ENCODE data around the gene WDFY2. TPM values are rescaled to one million over a fixed set of nuclear protein-coding genes. Genes with fewer than 3 reads are reported as not detected.

WDFY2 gene
- total RNA-seq, 6 experiments from 2014 or later = 11.4 to 15.7 (median 13.4) TPM

GRCh38 chr13:51707461-51707860, 123.2 kb downstream of the WDFY2 start:
- Mint-ChIP-seq H3K27me3 (ENCODE audit: insufficient read depth) (no peaks in the 10 kb centered on the region), H3K4me3 (no peak overlapping the region)
- TF ChIP-seq CTCF (IDR thresholded peaks at IDR 0.05) = no peak

GRCh38 chr13:51713807-51714206, 129.5 kb downstream of the WDFY2 start:
- H3K36me3 Mint-ChIP-seq (ENCODE audit: low read depth) = peaks cover 46% of the 10 kb centered on the region
- H3K27ac Mint-ChIP-seq = peak overlapping the region; percentile 83
- no peak for TF ChIP-seq CTCF (IDR thresholded peaks at IDR 0.05)
- H3K4me1 Mint-ChIP-seq (ENCODE audit: low read depth) = peaks cover 62% of the 10 kb centered on the region
- no peak overlapping the region for H3K4me3 Mint-ChIP-seq
- no peaks in the 10 kb centered on the region for H3K27me3 Mint-ChIP-seq (ENCODE audit: insufficient read depth)
- no peak for DNase-seq
- H3K9me3 Mint-ChIP-seq = peaks cover 4% of the 10 kb centered on the region; the same call in 1 of the 2 replicates

More at GRCh38 chr13:51707461-51707860, 123.2 kb downstream of the WDFY2 start:
- peaks cover 55% of the 10 kb centered on the region for H3K36me3 Mint-ChIP-seq (ENCODE audit: low read depth)
- no peak for DNase-seq
- H3K27ac Mint-ChIP-seq = no peak overlapping the region
- H3K4me1 Mint-ChIP-seq (ENCODE audit: low read depth) = peaks cover 3% of the 10 kb centered on the region; the same call in 1 of the 2 replicates
- peaks cover 4% of the 10 kb centered on the region; the same call in 1 of the 2 replicates for H3K9me3 Mint-ChIP-seq

GRCh38 chr13:51714663-51715168, 130.5 kb downstream of the WDFY2 start:
- peak; percentile 87 for DNase-seq
- TF ChIP-seq CTCF (IDR thresholded peaks at IDR 0.05) = no peak
- Mint-ChIP-seq H3K9me3 (peaks cover 4% of the 10 kb centered on the region; the same call in 1 of the 2 replicates), H3K36me3 (ENCODE audit: low read depth) (peaks cover 46% of the 10 kb centered on the region), H3K4me1 (ENCODE audit: low read depth) (peaks cover 71% of the 10 kb centered on the region), H3K4me3 (peak overlapping the region; percentile 45), H3K27ac (peak overlapping the region; percentile 83), H3K27me3 (ENCODE audit: insufficient read depth) (no peaks in the 10 kb centered on the region)

GRCh38 chr13:51715613-51716012, 131.4 kb downstream of the WDFY2 start:
- no peak for TF ChIP-seq CTCF (IDR thresholded peaks at IDR 0.05)
- peaks cover 4% of the 10 kb centered on the region; the same call in 1 of the 2 replicates for H3K9me3 Mint-ChIP-seq
- H3K36me3 Mint-ChIP-seq (ENCODE audit: low read depth) = peaks cover 44% of the 10 kb centered on the region
- H3K4me3 Mint-ChIP-seq = peak overlapping the region; percentile 71; the same call in 1 of the 2 replicates
- no peak for DNase-seq
- H3K27ac Mint-ChIP-seq = no peak overlapping the region; the same call in 1 of the 2 replicates
- peaks cover 73% of the 10 kb centered on the region for H3K4me1 Mint-ChIP-seq (ENCODE audit: low read depth)
- no peaks in the 10 kb centered on the region for H3K27me3 Mint-ChIP-seq (ENCODE audit: insufficient read depth)

- peaks cover 83% of the 10 kb centered on the region for H3K4me1 Mint-ChIP-seq (ENCODE audit: low read depth)
- DNase-seq = peak; percentile 5
- H3K36me3 Mint-ChIP-seq (ENCODE audit: low read depth) = peaks cover 42% of the 10 kb centered on the region
- H3K27me3 Mint-ChIP-seq (ENCODE audit: insufficient read depth) = no peaks in the 10 kb centered on the region
- no peak for TF ChIP-seq CTCF (IDR thresholded peaks at IDR 0.05)
- peak overlapping the region; percentile 69 for H3K27ac Mint-ChIP-seq
- H3K4me3 Mint-ChIP-seq = no peak overlapping the region
- no peaks in the 10 kb centered on the region for H3K9me3 Mint-ChIP-seq
Measured at GRCh38 chr13:51717786-51718398, 133.6 kb downstream of the WDFY2 start.
